HG03280 (cell line): ENCODE results near the gene DGKZ.
A peak's percentile ranks its signal among the peaks of the same experiment; 100 is the strongest.

Experiments used
- ATAC-seq: cut with Tn5 transposase; IDR thresholded peaks from one replicate; pipeline ENCODE4 v1.9.1; 2021; ENCODE audit warnings: mild to moderate bottlenecking, moderate library complexity; ENCODE audit not compliant: unreplicated experiment

Gene DGKZ

DNA sequence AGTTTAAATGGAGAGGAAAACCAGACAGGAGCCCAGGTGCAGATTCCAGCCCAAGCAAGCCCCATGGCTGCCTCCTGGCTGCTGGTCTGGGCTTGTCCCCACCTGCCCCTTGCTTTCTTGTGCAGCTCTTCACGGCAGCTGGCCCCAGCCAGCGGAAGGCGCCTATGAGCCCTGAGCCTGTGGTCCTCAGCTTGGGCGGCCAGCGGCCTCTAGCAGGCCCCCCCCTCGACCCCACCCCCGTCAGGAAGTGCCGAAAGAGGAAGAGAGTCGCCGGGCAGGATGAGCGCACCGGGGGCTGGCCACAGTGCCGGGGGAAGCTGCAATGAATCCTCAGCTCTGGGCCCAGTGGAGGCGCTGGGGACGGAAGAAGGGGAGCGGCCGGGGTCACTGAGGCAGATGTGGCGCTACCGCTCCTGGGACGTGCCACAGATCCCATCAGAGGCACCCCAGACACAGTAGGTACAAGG, 2.1 kb upstream of the DGKZ start:
- ATAC-seq = no peak

DNA sequence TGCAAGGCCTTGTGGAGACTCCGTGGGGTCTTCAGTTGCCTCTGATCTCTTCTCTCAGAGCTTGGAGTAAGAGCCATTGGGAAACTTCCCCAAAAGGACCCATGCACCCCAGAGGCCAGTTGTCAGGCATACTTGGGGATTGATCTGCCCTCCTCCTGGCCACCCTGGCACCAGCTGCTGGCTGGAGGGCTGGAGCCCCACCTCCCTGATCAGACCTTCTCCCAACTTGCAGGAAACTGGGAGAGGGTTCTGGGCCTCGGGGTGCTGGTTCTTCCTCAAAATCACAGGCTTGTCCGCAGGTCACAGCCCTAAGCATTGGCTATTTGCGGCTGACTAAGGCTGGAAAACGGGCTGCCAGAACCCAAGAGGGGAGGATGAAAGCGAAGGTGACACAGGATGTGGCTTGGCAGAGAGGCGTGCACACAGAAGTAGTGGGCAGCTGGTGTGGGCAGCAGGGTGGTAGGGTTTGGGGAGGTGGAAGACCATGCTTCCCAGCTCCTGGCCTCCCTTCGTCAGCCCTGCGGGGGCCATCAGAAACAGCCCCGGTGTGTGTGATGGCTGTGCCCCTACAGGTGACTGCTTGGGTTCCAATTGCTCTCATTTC, 1.3 kb upstream of the DGKZ start:
- ATAC-seq = no peak

- ATAC-seq = no peak
Observed at GRCh38 chr11:46347637-46348311, 511 bp downstream of the DGKZ start.

GRCh38 chr11:46348566-46349401, 1.5 kb downstream of the DGKZ start:
- ATAC-seq = no peak

DNA sequence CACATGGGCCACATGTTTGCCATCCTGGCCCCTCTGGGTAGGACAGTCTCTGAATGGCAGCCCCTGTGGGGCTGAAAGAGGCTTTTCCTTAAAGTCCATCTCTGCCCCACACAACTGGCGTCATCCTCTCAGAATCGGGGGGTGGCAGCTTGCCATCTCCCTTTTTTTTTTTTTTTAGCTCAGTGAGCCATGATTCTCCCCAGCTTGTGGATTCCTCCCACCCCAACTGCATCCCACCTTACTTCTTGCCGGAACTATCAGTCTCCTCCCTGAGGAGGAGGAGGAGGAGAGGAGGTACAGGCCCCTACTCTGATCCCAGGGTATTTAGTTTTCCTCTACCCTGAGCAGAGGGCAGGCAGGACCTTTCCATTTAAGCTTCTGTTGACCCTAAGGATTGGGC, 3.4 kb downstream of the DGKZ start:
- no peak for ATAC-seq

- no peak for ATAC-seq
Observed at GRCh38 chr11:46351148-46351547, 3.9 kb downstream of the DGKZ start.

DNA sequence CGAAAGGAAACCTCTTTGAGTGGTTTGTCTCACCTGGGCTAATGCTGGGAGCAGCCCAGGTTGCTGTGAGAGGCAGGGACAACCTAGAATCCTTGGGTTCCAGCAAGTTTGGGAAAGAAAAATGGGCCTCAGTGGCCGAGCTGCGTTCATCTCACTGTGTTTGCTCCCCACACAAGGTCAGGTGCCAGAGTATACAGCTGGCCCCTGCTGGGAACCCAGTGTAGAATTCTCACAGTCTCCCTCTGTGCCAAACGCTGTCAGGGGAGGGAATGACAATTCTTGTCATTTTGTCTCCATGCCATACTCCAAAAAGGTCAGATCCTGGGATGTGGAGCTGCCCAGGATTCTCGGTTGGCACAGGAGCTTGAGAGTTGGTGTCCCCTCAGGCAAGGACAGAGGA, 4.3 kb downstream of the DGKZ start:
- no peak for ATAC-seq

- ATAC-seq = no peak
Observed at GRCh38 chr11:46352063-46352841, 5.0 kb downstream of the DGKZ start.

DNA sequence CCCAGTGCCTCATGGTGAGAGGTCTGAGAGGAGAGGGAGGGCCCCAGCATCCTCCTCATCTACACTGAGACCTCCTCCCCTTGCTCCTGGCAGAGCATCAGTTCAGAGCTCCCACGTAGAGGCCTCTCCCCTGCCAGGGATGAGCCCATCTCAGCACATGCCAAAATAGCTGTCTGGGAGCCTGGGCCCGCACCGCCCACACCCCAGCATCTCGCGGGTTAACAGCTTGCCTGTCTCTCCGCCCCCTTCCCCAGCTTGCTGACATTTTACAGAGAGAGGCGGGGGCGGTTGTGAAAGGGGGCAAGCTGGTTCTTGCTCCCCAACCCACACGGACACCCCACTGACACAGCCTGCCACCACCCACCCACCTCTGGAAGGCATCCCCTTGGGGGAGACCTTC, 6.4 kb downstream of the DGKZ start:
- no peak for ATAC-seq

DNA sequence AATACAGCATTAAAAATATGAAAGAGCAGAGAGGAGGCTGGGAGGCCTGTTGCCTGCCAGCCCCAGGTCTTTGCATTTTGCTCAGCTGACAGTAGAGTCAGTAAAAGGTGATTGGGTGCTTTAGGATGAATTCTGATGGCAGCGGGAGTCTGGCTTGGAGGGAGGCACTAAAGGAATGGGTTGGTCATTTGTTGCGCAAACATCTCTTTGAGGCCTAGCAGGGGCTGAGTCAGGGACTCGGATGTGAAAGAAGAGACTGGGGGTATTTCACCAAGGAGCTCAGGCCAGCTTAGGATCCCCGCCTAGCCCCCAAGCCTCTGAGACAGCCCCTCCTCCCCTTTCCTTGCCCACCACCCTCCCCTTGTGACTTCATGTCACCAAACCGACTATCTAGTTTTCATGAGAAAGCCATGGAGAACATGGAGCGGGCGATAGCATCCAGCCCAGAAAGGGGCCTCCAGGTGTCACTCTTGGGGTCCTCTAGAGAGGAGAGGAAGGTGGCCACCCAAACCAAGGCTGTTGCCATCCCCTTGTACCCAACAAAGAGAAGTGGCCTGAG, 9.7 kb downstream of the DGKZ start:
- ATAC-seq = no peak

DNA sequence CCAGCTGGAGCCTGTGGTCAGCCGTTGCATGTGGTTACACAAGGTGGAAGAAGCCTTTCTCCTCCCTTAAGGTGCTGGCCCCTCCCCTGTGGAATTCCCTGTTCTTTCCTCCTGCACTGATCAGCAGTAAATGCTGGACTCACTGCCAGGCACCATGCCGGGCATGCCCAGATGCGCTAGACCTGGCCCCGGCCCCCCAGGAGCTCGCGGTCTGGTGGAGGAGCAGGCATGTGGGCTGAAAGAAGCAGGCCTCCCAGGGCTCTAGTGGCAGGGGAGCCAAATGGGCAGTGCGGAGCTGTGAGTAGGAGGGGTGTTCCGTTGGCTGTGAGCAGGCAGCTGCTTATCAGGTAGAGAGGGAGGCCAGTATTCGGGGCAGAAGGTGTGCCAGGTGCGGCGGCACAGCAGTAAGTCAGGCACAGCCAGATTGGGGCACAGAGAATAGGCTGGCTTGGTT, 10.2 kb downstream of the DGKZ start:
- ATAC-seq = no peak

DNA sequence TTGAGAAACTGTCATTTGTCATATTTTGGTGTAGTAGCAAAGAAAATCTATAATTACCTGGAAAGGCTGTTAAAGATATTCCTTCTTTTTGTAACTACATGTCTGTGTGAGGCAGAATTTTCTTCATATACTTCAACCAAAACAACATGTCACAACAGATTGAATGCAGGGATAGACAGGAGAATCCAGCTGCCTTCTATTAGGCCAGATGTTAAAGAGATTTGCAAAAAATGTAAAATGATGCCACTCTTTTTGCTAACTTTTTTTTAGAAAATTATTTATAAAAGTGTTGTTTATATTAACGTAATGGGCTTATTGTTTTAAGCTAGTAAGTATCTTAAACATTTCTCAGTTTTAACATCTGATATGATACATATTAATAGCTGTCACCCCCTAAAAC, 12.7 kb downstream of the DGKZ start:
- ATAC-seq = no peak

GRCh38 chr11:46360878-46361277, 13.6 kb downstream of the DGKZ start:
- ATAC-seq = no peak

GRCh38 chr11:46361283-46362155, 14.3 kb downstream of the DGKZ start:
- ATAC-seq = peak; percentile 74

DNA sequence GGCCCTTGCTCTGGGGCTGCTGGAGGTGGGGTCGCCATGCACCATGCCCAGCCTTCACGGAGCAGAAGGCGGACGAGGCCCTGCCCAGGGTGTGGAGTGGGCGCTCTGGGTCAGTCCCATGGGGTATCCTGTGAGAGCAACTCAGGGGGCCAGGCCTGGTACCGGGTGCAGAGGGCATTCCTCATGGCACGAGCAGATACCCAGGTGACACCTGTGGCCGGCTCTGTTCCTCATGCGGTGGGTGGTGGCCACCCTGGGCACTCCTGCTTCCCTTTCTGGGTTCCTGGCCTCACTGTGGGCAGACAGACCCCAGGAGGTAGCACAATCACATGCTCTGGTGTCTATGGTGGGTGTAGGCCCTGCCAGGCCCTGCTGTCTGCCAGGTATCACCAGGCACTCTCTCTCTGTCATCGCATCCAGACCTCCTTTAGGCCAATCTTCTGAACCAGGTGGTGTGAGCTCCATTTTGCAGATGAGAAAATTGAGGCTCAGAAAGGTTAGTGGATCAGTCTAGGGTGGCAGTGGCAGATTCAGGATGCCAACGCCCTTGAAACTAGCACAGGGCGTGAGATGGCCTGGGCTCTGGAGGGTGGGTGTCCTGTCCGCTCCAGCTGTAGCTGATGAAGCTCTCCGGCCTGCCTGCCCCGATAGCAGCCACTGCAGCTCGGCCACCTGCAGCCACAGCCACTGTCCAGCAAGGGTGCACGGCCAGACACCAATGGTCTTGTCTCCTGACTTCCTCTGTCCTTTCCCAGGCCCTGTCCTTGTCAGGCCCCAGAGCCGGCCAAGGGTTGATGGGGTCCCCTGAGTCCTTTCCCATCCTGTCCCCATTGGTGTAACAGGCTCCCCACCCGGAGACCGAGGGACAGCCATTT, 15.1 kb downstream of the DGKZ start:
- ATAC-seq = no peak

DNA sequence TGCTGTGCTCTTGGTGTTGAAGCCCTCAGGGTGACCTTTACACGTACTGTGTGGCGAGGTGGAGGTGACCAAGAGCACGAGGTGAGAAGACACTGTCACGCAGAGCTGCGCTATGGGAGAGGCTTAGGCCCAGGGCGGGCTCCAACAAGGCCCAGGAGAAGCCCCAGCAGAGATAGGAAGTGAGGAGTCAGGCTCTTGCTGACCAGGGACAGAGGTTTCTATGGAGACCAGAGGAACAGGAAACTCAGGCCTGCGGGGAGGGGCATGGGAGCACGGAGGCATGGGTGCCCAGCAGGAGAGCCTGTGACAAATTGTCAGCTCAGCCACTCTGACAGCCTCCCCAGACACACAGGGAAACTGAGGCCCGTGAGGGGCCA, 15.8 kb downstream of the DGKZ start:
- ATAC-seq = no peak

DNA sequence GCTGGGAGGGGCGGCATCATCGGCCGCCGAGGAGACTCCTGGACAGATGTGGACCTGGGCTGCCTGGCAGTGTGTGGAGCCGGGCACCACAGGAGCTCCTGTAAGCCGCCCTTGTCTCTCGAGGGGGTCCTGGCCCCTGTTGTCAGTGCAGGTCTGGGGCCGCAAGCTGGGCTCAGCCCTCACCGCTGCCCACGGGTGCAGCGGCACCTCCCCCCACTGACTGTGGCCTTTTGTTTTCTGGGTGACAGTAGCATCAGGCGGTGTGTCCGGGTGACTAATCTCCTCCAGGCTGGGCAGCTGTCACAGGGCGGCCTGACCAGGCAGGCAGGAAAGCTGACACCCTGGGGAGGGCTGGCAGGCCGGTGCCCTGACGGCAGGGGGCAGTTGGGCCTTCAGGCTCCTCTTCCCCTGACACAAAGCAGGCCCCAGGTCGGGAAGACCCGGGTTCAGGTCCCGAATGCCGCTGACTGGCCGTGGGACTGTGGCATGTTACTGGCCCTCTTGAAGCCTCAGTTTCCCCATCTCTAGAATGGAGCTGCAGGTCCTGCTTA, 16.3 kb downstream of the DGKZ start:
- ATAC-seq = no peak

DNA sequence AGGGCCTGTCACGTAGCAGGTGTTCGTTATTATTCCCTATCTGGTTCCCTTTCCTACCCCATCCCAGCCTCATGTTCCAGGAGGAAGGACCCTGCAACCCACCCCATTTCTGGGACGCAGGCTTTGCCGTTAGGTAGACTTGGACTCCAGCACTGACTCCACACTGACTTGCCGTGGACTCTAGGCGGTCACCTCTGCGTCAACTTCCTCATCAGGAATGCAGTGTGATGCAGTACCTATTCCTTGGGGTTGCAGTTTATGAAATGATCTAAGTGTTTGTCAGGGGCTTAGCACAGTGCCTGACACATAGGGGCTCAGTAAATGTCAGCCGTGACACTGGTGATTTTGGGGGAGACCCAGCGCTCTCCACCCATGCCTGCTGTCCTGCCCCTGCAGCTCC, 16.8 kb downstream of the DGKZ start:
- ATAC-seq = no peak

DNA sequence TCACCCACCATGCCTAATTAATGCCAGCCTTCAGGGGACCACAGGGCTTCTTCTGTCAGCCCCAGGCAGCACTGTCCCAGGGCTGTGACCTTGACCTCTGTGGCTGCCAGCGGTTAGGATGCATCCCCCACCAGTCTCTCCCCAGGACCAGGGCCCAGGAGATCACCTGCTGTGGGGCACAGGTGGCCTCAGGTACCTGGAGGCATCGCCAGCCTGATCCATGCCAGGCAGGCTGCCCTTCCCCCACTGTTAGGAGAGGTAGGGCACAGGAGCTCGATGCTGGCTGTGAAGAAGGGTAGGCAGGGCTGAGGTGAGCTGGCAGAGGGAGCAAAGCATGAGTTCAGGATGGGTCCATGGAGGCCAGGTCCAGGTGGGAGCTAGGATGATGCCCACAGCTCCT, 17.5 kb downstream of the DGKZ start:
- ATAC-seq = no peak
